UCSD-AML1 (cell line): ENCODE measurements around the gene WNT8A.
"Not testable (repeated sequence)": the region's sequence is repeated elsewhere in the genome, so short reads cannot be mapped to it uniquely, and the experiment has no call there.

Source experiments
- DNase-seq: peaks from one replicate; lab custom pipeline; 2025; ENCODE audit not compliant: unreplicated experiment; lab: John Stamatoyannopoulos, UW

Gene WNT8A

GRCh38 chr5:138083702-138084101 is at the start of gene WNT8A:
TSS of gene WNT8A (plus strand) at chr5:138084033. CDS start at chr5:138084128, 95 bp downstream.
- no peak for DNase-seq

GRCh38 chr5:138035605-138036537 is 48.0 kb upstream of the WNT8A start:
- peak; percentile 46 for DNase-seq

GRCh38 chr5:138037271-138037670 is 46.6 kb upstream of the WNT8A start:
- DNase-seq = no peak

- no peak for DNase-seq
These were observed 45.8 kb upstream of the WNT8A start for GRCh38 chr5:138037907-138038633.

GRCh38 chr5:138038826-138039225 is 45.0 kb upstream of the WNT8A start:
- DNase-seq = no peak

GRCh38 chr5:138045283-138045682 is 38.5 kb upstream of the WNT8A start:
- DNase-seq = not testable (repeated sequence)

- DNase-seq = no peak
These were observed 32.2 kb upstream of the WNT8A start for GRCh38 chr5:138051441-138052296.

- not testable (repeated sequence) for DNase-seq
These were observed 31.1 kb upstream of the WNT8A start for GRCh38 chr5:138052718-138053117.

GRCh38 chr5:138053554-138053953 is 30.3 kb upstream of the WNT8A start:
- no peak for DNase-seq

- DNase-seq = no peak
These were observed 29.6 kb upstream of the WNT8A start for GRCh38 chr5:138054206-138054605.

GRCh38 chr5:138054847-138055558 is 28.8 kb upstream of the WNT8A start:
- no peak for DNase-seq

- no peak for DNase-seq
These were observed 19.3 kb upstream of the WNT8A start for GRCh38 chr5:138064526-138064925.

GRCh38 chr5:138065102-138065501 is 18.7 kb upstream of the WNT8A start:
- peak; percentile 16 for DNase-seq

GRCh38 chr5:138067945-138068344 is 15.9 kb upstream of the WNT8A start:
- DNase-seq = no peak

- peak; percentile 78 for DNase-seq
These were observed 14.9 kb upstream of the WNT8A start for GRCh38 chr5:138068742-138069600.

GRCh38 chr5:138070026-138070425 is 13.8 kb upstream of the WNT8A start:
- not testable (repeated sequence) for DNase-seq

GRCh38 chr5:138077064-138077696 is 6.7 kb upstream of the WNT8A start:
- peak; percentile 18 for DNase-seq

- no peak for DNase-seq
These were observed 5.7 kb upstream of the WNT8A start for GRCh38 chr5:138078006-138078643.

GRCh38 chr5:138082033-138082432 is 1.8 kb upstream of the WNT8A start:
- DNase-seq = no peak
